WERI-Rb-1 (cell line): ENCODE data around the gene ZNF385C.
A peak's percentile ranks its signal among the peaks of the same experiment; 100 is the strongest.

Source experiments
- DNase-seq: peaks from one replicate; pipeline ENCODE4 v3.0.0-alpha.2; 2020
- H3K27ac ChIP-seq: fragments of 250-450 bp; sonication (Bioruptor Pico); 2 replicates; pipeline ENCODE4 v1.5.1; 2020; ENCODE audit warnings: mild to moderate bottlenecking, moderate library complexity
- H3K27me3 ChIP-seq: fragments of 250-450 bp; sonication (Bioruptor Pico); 2 replicates; pipeline ENCODE4 v1.5.1; 2021; ENCODE audit warnings: mild to moderate bottlenecking, low read depth, moderate library complexity; ENCODE audit not compliant: insufficient read depth, severe bottlenecking
- H3K36me3 ChIP-seq: fragments of 250-450 bp; sonication (Bioruptor Pico); 2 replicates; pipeline ENCODE4 v1.5.1; 2020; ENCODE audit warnings: mild to moderate bottlenecking, moderate library complexity
- H3K4me3 ChIP-seq: 2 replicates; pipeline ENCODE4 v1.5.1; 2011; ENCODE audit warnings: low read depth, mild to moderate bottlenecking, control low read depth, low read length
- H3K9me3 ChIP-seq: fragments of 250-450 bp; sonication (Bioruptor Pico); 2 replicates; pipeline ENCODE4 v1.5.1; 2021; ENCODE audit warnings: mild to moderate bottlenecking, moderate library complexity; ENCODE audit not compliant: severe bottlenecking
- TF ChIP-seq, protein P1 (sequence below): IDR thresholded peaks from 2 replicates; pipeline ENCODE4 v1.5.1; 2011; ENCODE audit warnings: low read depth, mild to moderate bottlenecking, control low read depth, inconsistent platforms, low read length

The ZNF385C gene

GRCh38 chr17:42053731-42054500 is 44.4 kb downstream of the ZNF385C start:
- no peaks in the 10 kb centered on the region for H3K9me3 ChIP-seq
- H3K4me3 ChIP-seq: no peak overlapping the region
- no peak for DNase-seq
- no peaks in the 10 kb centered on the region for H3K27me3 ChIP-seq
- H3K36me3 ChIP-seq: no peaks in the 10 kb centered on the region; the same call in 1 of the 2 replicates
- no peak overlapping the region for H3K27ac ChIP-seq
- TF ChIP-seq, protein P1, sequence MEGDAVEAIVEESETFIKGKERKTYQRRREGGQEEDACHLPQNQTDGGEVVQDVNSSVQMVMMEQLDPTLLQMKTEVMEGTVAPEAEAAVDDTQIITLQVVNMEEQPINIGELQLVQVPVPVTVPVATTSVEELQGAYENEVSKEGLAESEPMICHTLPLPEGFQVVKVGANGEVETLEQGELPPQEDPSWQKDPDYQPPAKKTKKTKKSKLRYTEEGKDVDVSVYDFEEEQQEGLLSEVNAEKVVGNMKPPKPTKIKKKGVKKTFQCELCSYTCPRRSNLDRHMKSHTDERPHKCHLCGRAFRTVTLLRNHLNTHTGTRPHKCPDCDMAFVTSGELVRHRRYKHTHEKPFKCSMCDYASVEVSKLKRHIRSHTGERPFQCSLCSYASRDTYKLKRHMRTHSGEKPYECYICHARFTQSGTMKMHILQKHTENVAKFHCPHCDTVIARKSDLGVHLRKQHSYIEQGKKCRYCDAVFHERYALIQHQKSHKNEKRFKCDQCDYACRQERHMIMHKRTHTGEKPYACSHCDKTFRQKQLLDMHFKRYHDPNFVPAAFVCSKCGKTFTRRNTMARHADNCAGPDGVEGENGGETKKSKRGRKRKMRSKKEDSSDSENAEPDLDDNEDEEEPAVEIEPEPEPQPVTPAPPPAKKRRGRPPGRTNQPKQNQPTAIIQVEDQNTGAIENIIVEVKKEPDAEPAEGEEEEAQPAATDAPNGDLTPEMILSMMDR: no peak

DNA sequence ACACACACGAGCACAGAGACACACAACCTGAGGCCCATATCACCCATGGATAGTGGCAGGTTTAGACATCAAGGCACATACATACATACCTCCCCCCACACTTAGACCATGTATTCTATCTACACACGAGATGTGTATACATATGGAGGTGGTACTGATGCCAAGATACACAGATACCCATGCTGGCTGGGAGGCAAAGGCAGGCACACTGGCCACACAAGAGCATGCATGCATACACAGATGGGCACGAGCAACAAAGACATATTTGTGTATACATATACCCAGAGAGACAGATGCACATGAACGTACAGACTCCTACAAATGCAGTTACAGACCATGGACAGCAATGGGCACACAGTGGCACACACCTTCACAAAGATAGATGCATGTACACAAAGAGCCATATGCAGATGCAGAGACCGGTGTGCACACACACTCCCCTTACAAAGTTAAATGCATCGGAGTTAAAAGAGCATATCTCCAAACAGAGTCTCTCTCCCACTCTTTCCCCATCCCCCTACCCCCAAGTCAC is 45.9 kb downstream of the ZNF385C start:
- TF ChIP-seq, protein P1: no peak
- Histone ChIP-seq H3K36me3 (no peaks in the 10 kb centered on the region; the same call in 1 of the 2 replicates), H3K4me3 (no peak overlapping the region), H3K27me3 (no peaks in the 10 kb centered on the region), H3K27ac (no peak overlapping the region), H3K9me3 (no peaks in the 10 kb centered on the region)
- no peak for DNase-seq

DNA sequence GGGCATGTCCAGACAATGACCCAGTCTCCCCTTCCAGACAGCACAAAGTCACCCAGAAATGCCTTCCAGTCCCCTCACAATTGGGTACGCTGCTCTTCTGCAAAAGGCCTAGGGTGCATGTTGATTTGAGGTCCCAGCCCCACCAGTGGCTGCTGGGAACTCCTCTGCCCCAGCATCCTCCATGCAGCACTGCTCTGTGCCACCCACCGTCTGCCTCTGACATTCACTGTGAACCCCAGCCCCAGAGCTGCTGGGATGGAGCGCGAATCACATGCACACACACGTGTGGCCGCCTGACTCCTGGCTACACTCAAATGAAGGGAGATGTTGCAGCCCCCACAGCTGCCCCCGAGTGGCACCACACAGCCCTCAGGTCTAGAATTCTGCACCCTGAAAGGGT is 46.6 kb downstream of the ZNF385C start:
- TF ChIP-seq, protein P1: no peak
- H3K27me3 ChIP-seq: no peaks in the 10 kb centered on the region
- no peak overlapping the region for H3K4me3 ChIP-seq
- H3K36me3 ChIP-seq: no peaks in the 10 kb centered on the region; the same call in 1 of the 2 replicates
- peak overlapping the region; percentile 10 for H3K27ac ChIP-seq
- no peak for DNase-seq
- H3K9me3 ChIP-seq: no peaks in the 10 kb centered on the region

- H3K4me3 ChIP-seq: peak overlapping the region; percentile 44
- peak overlapping the region; percentile 49 for H3K27ac ChIP-seq
- no peaks in the 10 kb centered on the region for H3K9me3 ChIP-seq
- TF ChIP-seq, protein P1: no peak
- no peaks in the 10 kb centered on the region; the same call in 1 of the 2 replicates for H3K36me3 ChIP-seq
- no peaks in the 10 kb centered on the region for H3K27me3 ChIP-seq
- DNase-seq: no peak
Observed at GRCh38 chr17:42051013-42051400, 47.3 kb downstream of the ZNF385C start.

- TF ChIP-seq, protein P1: peak; percentile 71
- DNase-seq: peak; percentile 89
- H3K9me3 ChIP-seq: no peaks in the 10 kb centered on the region
- H3K27ac ChIP-seq: peak within 1 kb of the TSS; percentile 64
- no peaks in the 10 kb centered on the region; the same call in 1 of the 2 replicates for H3K36me3 ChIP-seq
- no peaks in the 10 kb centered on the region for H3K27me3 ChIP-seq
- peak within 1 kb of the TSS; percentile 52 for H3K4me3 ChIP-seq
Observed at GRCh38 chr17:42050393-42051012, 47.8 kb downstream of the ZNF385C start, which contains the start of gene C17orf113. TSS of gene C17orf113 (minus strand) at chr17:42050601. CDS start at chr17:42043376, 7,225 bp downstream.
